H1 (cell line): ENCODE data around the gene PLXND1. TPM values are rescaled to one million over a fixed set of nuclear protein-coding genes. Genes with fewer than 3 reads are reported as not detected.

ENCODE experiments used
- CBX8 ChIP-seq: fragments of 300-800, 300-1000 bp; sonication (generic); IDR thresholded peaks from 2 replicates; pipeline ENCODE4 v1.7.1; 2016; ENCODE audit warnings: low read depth, low read length, borderline replicate concordance
- HDAC6 ChIP-seq: IDR thresholded peaks from one replicate; pipeline ENCODE4 v1.7.1; 2012; ENCODE audit warnings: low read depth, mild to moderate bottlenecking, inconsistent platforms, low read length, moderate library complexity
- PHF8 ChIP-seq: fragments of 200-600 bp; sonication (generic); conservative IDR thresholded peaks from 2 replicates; pipeline ENCODE4 v1.7.1; 2012; ENCODE audit warnings: low read depth, mild to moderate bottlenecking, inconsistent platforms, low read length, moderate library complexity
- SP1 ChIP-seq: IDR thresholded peaks from 2 replicates; pipeline ENCODE4 v1.6.1; 2011; ENCODE audit warnings: low read depth, low read length
- SP2 ChIP-seq: IDR thresholded peaks from 2 replicates; pipeline ENCODE4 v1.6.1; 2012; ENCODE audit warnings: mild to moderate bottlenecking, low read length, inconsistent platforms
- polyA plus RNA-seq, 7 experiments: library from polyadenylated mRNA; depleted of rRNA in 3 of 7; stranded (reverse) in 5 of 7; unstranded in 2 of 7; fragments of >200 nt in 5 of 7; fragments of 200-250 nt in 2 of 7; gene quantifications; 1 replicate in 5 of 7; 2 replicates in 1 of 7; 4 replicates in 1 of 7; pipeline versions ENCODE4 v1.2.1 to v1.2.3, GENCODE V29; 2011 to 2013; ENCODE audit warnings: missing spikeins in 2 of 7, mixed read lengths in 2 of 7
- total RNA-seq: library from RNA; stranded (reverse); fragmentation: NEBNext Ultra II Directional; extraction: Animal tissue kit (Norgen Biotek cat#: 25700); gene quantifications from 2 replicates; pipeline ENCODE4 v1.2.1, GENCODE V29; 2021
- TF ChIP-seq, protein P1 (sequence below): fragments of 300-600 bp; sonication (generic); IDR thresholded peaks from 2 replicates; pipeline ENCODE4 v1.7.1; 2012; ENCODE audit warnings: low read length, moderate library complexity, mild to moderate bottlenecking, inconsistent platforms; ENCODE audit not compliant: insufficient replicate concordance

The PLXND1 gene
- total and polyA plus RNA-seq, 2 of the 8 experiments (the other 6 are each of a cell fraction or from before 2014, with no cell fraction given) = 17.7 to 66.4 TPM

DNA sequence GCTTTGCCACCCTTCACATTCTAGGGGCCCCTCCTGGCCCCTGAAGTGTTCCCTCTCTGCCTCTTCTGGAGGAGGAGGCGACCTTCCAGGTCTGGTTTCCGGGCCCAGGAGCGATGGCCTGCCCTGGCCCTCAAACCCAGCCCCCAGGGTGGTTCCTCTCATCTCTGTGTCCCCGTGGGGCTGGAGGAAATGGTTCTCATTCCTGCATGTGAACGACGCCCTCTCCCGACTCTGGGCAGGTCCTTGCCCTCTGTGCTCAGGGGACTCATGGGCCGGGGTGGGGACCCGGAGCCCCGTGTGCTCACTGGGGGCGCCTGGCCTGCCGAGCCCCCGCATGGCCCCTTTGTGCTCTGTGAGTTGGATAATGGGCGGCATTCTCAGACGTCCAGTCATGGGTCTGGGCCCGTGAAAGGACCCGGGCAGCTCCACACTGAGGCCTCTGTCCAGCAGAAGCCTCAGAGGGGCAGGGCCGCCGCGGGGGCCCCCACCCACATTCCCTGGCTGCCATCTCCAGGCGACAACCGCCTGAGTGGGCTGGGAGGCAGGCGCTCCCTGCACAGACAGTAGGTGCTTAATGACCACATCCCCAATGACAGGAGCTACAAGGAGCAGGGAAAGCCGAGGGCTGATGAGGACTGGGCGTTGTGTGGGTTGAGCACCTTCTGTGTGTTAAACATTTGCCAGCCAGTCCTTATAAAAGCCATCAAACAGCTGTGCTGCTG lies 5.5 kb upstream of the PLXND1 start (continued):
- TF ChIP-seq, protein P1, sequence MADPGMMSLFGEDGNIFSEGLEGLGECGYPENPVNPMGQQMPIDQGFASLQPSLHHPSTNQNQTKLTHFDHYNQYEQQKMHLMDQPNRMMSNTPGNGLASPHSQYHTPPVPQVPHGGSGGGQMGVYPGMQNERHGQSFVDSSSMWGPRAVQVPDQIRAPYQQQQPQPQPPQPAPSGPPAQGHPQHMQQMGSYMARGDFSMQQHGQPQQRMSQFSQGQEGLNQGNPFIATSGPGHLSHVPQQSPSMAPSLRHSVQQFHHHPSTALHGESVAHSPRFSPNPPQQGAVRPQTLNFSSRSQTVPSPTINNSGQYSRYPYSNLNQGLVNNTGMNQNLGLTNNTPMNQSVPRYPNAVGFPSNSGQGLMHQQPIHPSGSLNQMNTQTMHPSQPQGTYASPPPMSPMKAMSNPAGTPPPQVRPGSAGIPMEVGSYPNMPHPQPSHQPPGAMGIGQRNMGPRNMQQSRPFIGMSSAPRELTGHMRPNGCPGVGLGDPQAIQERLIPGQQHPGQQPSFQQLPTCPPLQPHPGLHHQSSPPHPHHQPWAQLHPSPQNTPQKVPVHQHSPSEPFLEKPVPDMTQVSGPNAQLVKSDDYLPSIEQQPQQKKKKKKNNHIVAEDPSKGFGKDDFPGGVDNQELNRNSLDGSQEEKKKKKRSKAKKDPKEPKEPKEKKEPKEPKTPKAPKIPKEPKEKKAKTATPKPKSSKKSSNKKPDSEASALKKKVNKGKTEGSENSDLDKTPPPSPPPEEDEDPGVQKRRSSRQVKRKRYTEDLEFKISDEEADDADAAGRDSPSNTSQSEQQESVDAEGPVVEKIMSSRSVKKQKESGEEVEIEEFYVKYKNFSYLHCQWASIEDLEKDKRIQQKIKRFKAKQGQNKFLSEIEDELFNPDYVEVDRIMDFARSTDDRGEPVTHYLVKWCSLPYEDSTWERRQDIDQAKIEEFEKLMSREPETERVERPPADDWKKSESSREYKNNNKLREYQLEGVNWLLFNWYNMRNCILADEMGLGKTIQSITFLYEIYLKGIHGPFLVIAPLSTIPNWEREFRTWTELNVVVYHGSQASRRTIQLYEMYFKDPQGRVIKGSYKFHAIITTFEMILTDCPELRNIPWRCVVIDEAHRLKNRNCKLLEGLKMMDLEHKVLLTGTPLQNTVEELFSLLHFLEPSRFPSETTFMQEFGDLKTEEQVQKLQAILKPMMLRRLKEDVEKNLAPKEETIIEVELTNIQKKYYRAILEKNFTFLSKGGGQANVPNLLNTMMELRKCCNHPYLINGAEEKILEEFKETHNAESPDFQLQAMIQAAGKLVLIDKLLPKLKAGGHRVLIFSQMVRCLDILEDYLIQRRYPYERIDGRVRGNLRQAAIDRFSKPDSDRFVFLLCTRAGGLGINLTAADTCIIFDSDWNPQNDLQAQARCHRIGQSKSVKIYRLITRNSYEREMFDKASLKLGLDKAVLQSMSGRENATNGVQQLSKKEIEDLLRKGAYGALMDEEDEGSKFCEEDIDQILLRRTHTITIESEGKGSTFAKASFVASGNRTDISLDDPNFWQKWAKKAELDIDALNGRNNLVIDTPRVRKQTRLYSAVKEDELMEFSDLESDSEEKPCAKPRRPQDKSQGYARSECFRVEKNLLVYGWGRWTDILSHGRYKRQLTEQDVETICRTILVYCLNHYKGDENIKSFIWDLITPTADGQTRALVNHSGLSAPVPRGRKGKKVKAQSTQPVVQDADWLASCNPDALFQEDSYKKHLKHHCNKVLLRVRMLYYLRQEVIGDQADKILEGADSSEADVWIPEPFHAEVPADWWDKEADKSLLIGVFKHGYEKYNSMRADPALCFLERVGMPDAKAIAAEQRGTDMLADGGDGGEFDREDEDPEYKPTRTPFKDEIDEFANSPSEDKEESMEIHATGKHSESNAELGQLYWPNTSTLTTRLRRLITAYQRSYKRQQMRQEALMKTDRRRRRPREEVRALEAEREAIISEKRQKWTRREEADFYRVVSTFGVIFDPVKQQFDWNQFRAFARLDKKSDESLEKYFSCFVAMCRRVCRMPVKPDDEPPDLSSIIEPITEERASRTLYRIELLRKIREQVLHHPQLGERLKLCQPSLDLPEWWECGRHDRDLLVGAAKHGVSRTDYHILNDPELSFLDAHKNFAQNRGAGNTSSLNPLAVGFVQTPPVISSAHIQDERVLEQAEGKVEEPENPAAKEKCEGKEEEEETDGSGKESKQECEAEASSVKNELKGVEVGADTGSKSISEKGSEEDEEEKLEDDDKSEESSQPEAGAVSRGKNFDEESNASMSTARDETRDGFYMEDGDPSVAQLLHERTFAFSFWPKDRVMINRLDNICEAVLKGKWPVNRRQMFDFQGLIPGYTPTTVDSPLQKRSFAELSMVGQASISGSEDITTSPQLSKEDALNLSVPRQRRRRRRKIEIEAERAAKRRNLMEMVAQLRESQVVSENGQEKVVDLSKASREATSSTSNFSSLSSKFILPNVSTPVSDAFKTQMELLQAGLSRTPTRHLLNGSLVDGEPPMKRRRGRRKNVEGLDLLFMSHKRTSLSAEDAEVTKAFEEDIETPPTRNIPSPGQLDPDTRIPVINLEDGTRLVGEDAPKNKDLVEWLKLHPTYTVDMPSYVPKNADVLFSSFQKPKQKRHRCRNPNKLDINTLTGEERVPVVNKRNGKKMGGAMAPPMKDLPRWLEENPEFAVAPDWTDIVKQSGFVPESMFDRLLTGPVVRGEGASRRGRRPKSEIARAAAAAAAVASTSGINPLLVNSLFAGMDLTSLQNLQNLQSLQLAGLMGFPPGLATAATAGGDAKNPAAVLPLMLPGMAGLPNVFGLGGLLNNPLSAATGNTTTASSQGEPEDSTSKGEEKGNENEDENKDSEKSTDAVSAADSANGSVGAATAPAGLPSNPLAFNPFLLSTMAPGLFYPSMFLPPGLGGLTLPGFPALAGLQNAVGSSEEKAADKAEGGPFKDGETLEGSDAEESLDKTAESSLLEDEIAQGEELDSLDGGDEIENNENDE = no peak
- TF ChIP-seq CBX8 (no peak), PHF8 (no peak), SP1 (no peak), HDAC6 (no peak), SP2 (no peak)
